HepG2 (cell line): ENCODE results near the gene ORMDL3. TPM values are rescaled to one million over a fixed set of nuclear protein-coding genes. Genes with fewer than 3 reads are reported as not detected.
A peak's percentile ranks its signal among the peaks of the same experiment; 100 is the strongest.

Experiments used
- ARNT2 ChIP-seq: sonication (generic); formaldehyde crosslinking; IDR thresholded peaks from 2 replicates; pipeline ENCODE4 v1.8.0; 2022; ENCODE audit warnings: mild to moderate bottlenecking, low read depth, missing genetic modification reagents, moderate library complexity
- CENPT ChIP-seq: sonication (generic); formaldehyde crosslinking; IDR thresholded peaks from 2 replicates; pipeline ENCODE4 v1.8.0; 2022; ENCODE audit warnings: low read depth, mild to moderate bottlenecking, moderate library complexity, missing genetic modification reagents
- FLYWCH1 ChIP-seq: sonication (generic); formaldehyde crosslinking; IDR thresholded peaks from 2 replicates; pipeline ENCODE4 v1.8.1; 2023; ENCODE audit warnings: mild to moderate bottlenecking, missing genetic modification reagents
- FOXK2 ChIP-seq: fragments of 450-650 bp; IDR thresholded peaks from 2 replicates; pipeline ENCODE4 v1.6.1; 2016
- HHEX ChIP-seq: IDR thresholded peaks from 2 replicates; pipeline ENCODE4 v1.6.1; 2016; ENCODE audit warnings: control low read depth
- HNRNPUL1 ChIP-seq: fragments of 200-400 bp; formaldehyde crosslinking; IDR thresholded peaks from 2 replicates; pipeline ENCODE4 v1.6.1; 2017; ENCODE audit warnings: low read depth, mild to moderate bottlenecking, low read length, moderate library complexity
- KDM3A ChIP-seq: IDR thresholded peaks from 2 replicates; pipeline ENCODE4 v1.6.1; 2018; ENCODE audit warnings: low read depth, missing compliant biosample characterization
- MEF2D ChIP-seq: sonication (generic); formaldehyde crosslinking; IDR thresholded peaks from 2 replicates; pipeline ENCODE4 v1.5.1; 2020; ENCODE audit warnings: mild to moderate bottlenecking, missing genetic modification reagents
- MYC ChIP-seq: sonication (generic); formaldehyde crosslinking; IDR thresholded peaks from 2 replicates; pipeline ENCODE4 v1.9.0; 2021; ENCODE audit warnings: missing genetic modification reagents, borderline replicate concordance
- PHF20 ChIP-seq: sonication (generic); formaldehyde crosslinking; IDR thresholded peaks from 2 replicates; pipeline ENCODE4 v1.5.0; 2020; ENCODE audit warnings: mild to moderate bottlenecking, missing genetic modification reagents
- PHF5A ChIP-seq: IDR thresholded peaks from one replicate; pipeline ENCODE4 v1.6.1; 2018; ENCODE audit warnings: low read depth, missing genetic modification reagents; ENCODE audit not compliant: unreplicated experiment
- PTBP1 ChIP-seq: fragments of 200-400 bp; formaldehyde crosslinking; IDR thresholded peaks from 2 replicates; pipeline ENCODE4 v1.6.1; 2018; ENCODE audit warnings: low read length, low read depth; ENCODE audit not compliant: poor library complexity, severe bottlenecking
- RFXAP ChIP-seq: sonication (generic); formaldehyde crosslinking; IDR thresholded peaks from 2 replicates; pipeline ENCODE4 v1.4.0; 2020; ENCODE audit warnings: missing genetic modification reagents, borderline replicate concordance
- SKIL ChIP-seq: sonication (generic); formaldehyde crosslinking; IDR thresholded peaks from 2 replicates; pipeline ENCODE4 v1.8.0; 2022; ENCODE audit warnings: missing genetic modification reagents, mild to moderate bottlenecking, moderate library complexity, borderline replicate concordance
- SRSF1 ChIP-seq: fragments of 200-400 bp; formaldehyde crosslinking; optimal IDR thresholded peaks from 2 replicates; pipeline ENCODE3; 2017; ENCODE audit warnings: mild to moderate bottlenecking, low read depth, low read length, moderate library complexity
- SRSF9 ChIP-seq: fragments of 200-400 bp; formaldehyde crosslinking; IDR thresholded peaks from 2 replicates; pipeline ENCODE4 v1.6.1; 2018; ENCODE audit warnings: borderline replicate concordance, mild to moderate bottlenecking, low read depth, low read length; ENCODE audit not compliant: insufficient read depth, poor library complexity, severe bottlenecking
- TEAD2 ChIP-seq: sonication (generic); formaldehyde crosslinking; IDR thresholded peaks from 2 replicates; pipeline ENCODE4 v1.9.0; 2021; ENCODE audit warnings: missing genetic modification reagents
- ZBTB39 ChIP-seq: sonication (generic); formaldehyde crosslinking; IDR thresholded peaks from 2 replicates; pipeline ENCODE4 v1.5.0; 2020; ENCODE audit warnings: missing genetic modification reagents
- ZBTB7A ChIP-seq: sonication (generic); formaldehyde crosslinking; IDR thresholded peaks from 2 replicates; pipeline ENCODE4 v1.8.0; 2022; ENCODE audit warnings: mild to moderate bottlenecking, missing genetic modification reagents
- ZNF251 ChIP-seq: sonication (generic); formaldehyde crosslinking; IDR thresholded peaks from 2 replicates; pipeline ENCODE4 v1.9.0; 2021; ENCODE audit warnings: mild to moderate bottlenecking, missing genetic modification reagents
- ZNF337 ChIP-seq: sonication (generic); formaldehyde crosslinking; IDR thresholded peaks from 2 replicates; pipeline ENCODE4 v1.5.1; 2020; ENCODE audit warnings: missing genetic modification reagents, low read depth, mild to moderate bottlenecking, borderline replicate concordance
- ZNF343 ChIP-seq: sonication (generic); formaldehyde crosslinking; IDR thresholded peaks from 2 replicates; pipeline ENCODE4 v1.4.0; 2020; ENCODE audit warnings: mild to moderate bottlenecking, missing genetic modification reagents
- ZNF382 ChIP-seq: sonication (generic); formaldehyde crosslinking; IDR thresholded peaks from 2 replicates; pipeline ENCODE4 v1.5.0; 2020; ENCODE audit warnings: missing genetic modification reagents, mild to moderate bottlenecking, borderline replicate concordance
- ZNF501 ChIP-seq: sonication (generic); formaldehyde crosslinking; IDR thresholded peaks from 2 replicates; pipeline ENCODE4 v1.5.1; 2020; ENCODE audit warnings: mild to moderate bottlenecking, moderate library complexity, missing genetic modification reagents
- ZNF546 ChIP-seq: sonication (generic); formaldehyde crosslinking; conservative IDR thresholded peaks from 2 replicates; pipeline ENCODE4 v1.8.1; 2023; ENCODE audit warnings: mild to moderate bottlenecking, missing genetic modification reagents
- ZNF567 ChIP-seq: sonication (generic); formaldehyde crosslinking; IDR thresholded peaks from 2 replicates; pipeline ENCODE4 v1.8.1; 2023; ENCODE audit warnings: mild to moderate bottlenecking, missing genetic modification reagents, borderline replicate concordance
- ZNF713 ChIP-seq: sonication (generic); formaldehyde crosslinking; IDR thresholded peaks from 2 replicates; pipeline ENCODE4 v1.4.0; 2020; ENCODE audit warnings: mild to moderate bottlenecking, missing genetic modification reagents
- polyA plus RNA-seq, 8 experiments: library from polyadenylated mRNA; depleted of rRNA in 3 of 8; stranded (reverse) in 7 of 8; unstranded in 1 of 8; fragments of >200 nt; fragmentation: Illumina TruSeq in 4 of 8; extraction: Trizol in 4 of 8; gene quantifications; 2 replicates each; pipeline versions ENCODE4 v1.2.1 to v1.2.3, GENCODE V29; 2011 to 2016; ENCODE audit warnings: low read depth in 4 of 8, missing spikeins in 1 of 8, mixed read lengths in 1 of 8; ENCODE audit not compliant: insufficient read depth in 1 of 8
- total RNA-seq, 5 experiments: library from RNA; depleted of rRNA; stranded (reverse); fragments of >200 nt; fragmentation: Illumina TruSeq; extraction: Trizol; gene quantifications; 2 replicates each; pipeline ENCODE4 v1.2.3, GENCODE V29; 2016; ENCODE audit warnings: low read depth in 1 of 5

ORMDL3 gene
- total and polyA plus RNA-seq, 2 of the 13 experiments (the other 11 are each of a cell fraction or from before 2014, with no cell fraction given), result 181 to 384 TPM

- 0 out of 2 replicates have a peak, but pooled peaks have one; percentile 28 for TF ChIP-seq ZBTB39 (CRISPR knock-in tag)
- TF ChIP-seq MEF2D, result peak; percentile 96; the same call in 1 of the 2 replicates
- peak; percentile 79 for TF ChIP-seq ZNF567
- 0 out of 2 replicates have a peak, but pooled peaks have one; percentile 78 for TF ChIP-seq CENPT
- peak; percentile 100 for TF ChIP-seq PHF5A (CRISPR knock-in tag)
- TF ChIP-seq MYC, result peak; percentile 95
- TF ChIP-seq ZNF713 (CRISPR knock-in tag), result no peak
- no peak for TF ChIP-seq ZNF382 (CRISPR knock-in tag)
- TF ChIP-seq ZNF343, result peak; percentile 97
- TF ChIP-seq SKIL (CRISPR knock-in tag), result peak; percentile 98
- peak; percentile 96 for TF ChIP-seq KDM3A (CRISPR knock-in tag)
- peak; percentile 68; the same call in 1 of the 2 replicates for TF ChIP-seq PHF20 (CRISPR knock-in tag)
- TF ChIP-seq TEAD2 (CRISPR knock-in tag), result no peak
- peak; percentile 97 for TF ChIP-seq RFXAP (CRISPR knock-in tag)
- TF ChIP-seq ZNF251 (CRISPR knock-in tag), result no peak; the same call in 1 of the 2 replicates
- peak; percentile 98 for TF ChIP-seq FOXK2
- peak; percentile 94 for TF ChIP-seq ZNF337 (CRISPR knock-in tag)
- TF ChIP-seq ZBTB7A, result peak; percentile 98; the same call in 1 of the 2 replicates
- peak; percentile 58 for TF ChIP-seq SRSF1
- peak; percentile 93 for TF ChIP-seq ZNF501
- TF ChIP-seq PTBP1, result peak; percentile 32
- TF ChIP-seq ZNF546 (CRISPR knock-in tag), result peak; percentile 87
- no peak for TF ChIP-seq SRSF9
- no peak for TF ChIP-seq HNRNPUL1
- TF ChIP-seq FLYWCH1 (CRISPR knock-in tag), result no peak
- peak; percentile 99 for TF ChIP-seq ARNT2 (CRISPR knock-in tag)
- 0 out of 2 replicates have a peak, but pooled peaks have one; percentile 37 for TF ChIP-seq HHEX (CRISPR knock-in tag)
Measured at GRCh38 chr17:39923836-39924690, 3.3 kb downstream of the ORMDL3 start (continued).
